ENCODE results near the gene HOXB6.

HOXB6 gene

GRCh38 chr17:48621410-48622392 lies 16.9 kb upstream of the HOXB6 start:
- no peak for DNase-seq

DNA sequence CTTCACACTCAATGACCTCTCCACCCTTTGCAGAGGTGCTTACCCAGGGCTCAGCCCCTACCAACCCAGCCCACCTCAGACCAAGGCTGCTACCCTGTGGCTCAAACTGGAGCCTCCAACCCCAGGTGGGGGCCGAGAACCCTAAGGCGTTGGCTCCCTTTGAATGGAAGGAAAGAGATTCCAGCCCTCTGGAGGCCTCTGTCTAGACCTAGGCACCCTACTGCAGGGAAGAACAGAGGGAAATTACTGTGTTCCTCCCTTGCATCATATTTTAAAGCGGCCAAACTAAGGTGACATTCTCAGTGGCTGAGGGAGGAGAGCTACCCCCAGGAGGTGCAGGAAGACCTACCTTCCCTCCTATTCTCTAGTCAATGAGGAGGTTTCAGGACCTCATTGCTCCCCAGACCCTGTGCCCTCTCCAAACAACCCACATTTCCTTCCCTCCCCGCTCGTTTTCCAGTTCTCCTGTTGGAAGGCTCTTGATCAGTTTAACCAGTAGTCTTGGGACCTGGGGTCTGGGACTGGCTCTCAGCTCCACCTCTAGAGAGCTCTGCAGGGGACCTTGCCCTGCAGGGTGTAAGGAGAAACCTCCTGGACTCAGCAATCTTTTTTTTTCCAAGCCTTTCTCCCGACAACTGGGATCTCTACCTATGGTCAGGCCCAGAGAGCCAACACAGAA lies 15.8 kb upstream of the HOXB6 start:
- DNase-seq = no peak

DNA sequence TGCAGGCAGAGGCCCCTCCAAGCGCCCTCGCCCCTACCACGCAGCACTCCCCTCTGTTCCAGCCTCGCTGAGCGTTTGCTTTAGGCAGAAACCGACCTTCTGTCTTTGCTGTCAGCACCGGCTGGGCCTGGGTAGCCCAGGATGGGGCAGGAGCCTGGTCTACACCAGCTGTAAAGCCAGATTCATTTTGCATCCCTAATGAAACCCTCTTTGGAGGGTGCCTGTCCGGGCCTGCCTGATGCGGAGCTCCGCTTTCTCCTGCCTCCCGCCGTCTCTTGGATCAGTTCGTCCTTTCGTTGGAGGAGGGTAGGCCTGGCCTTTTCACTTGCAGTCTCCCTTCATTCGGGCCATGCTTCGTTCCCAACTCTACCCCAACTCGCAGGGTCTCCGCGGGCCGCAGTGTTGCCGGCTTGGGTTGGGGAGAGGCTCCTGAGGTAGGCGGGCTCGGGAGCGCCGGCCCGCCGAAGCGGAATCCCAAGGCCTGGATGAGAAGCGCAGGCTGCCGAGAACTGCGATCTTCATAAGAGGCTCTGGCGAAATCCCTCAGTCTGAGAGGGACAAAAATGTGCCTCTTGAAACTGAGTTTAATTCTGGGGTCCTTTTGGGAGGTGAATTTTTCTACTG lies 15.2 kb upstream of the HOXB6 start:
- no peak for DNase-seq

GRCh38 chr17:48618256-48618896 lies 13.6 kb upstream of the HOXB6 start:
- DNase-seq = peak; percentile 84

GRCh38 chr17:48617471-48618255 lies 12.9 kb upstream of the HOXB6 start:
- DNase-seq = no peak

DNA sequence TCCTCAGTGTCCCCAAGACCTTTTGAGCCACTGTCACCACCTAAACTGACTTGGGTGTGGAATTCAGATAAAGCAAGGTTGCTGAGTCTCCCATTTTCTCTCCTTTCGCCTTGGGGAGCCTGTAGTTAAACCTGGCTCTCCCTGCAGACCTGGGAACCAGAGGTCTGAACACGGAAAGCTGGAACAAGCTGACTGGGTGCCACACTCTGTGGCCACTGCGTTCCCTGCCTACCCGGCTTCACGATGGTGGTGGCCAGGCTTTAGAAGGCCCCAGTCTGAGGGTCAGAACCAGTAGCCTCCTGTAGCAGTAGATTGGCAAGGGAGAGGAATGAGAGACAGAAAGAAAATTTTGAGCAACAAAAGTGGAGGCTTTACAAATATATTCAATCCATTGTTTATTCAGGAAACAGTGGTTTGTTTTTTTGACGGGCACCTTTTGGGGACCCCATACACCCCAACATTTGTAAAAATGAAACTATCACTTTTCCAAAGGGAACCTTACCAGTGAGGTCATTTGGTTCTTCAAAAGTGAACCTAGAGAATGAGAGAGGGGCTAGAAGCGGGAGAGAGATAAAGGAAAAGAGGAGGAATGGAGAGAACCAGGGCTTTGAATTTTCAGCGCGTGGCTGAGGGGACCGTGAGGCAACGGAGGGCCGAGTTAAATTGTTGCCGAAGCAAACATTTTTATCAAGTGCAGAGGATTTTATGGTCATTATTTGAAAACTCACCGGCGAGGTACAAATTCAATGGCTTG lies 12.1 kb upstream of the HOXB6 start:
- DNase-seq = no peak

GRCh38 chr17:48615963-48616716 lies 11.4 kb upstream of the HOXB6 start:
- no peak for DNase-seq

- DNase-seq = no peak
These were observed 10.5 kb upstream of the HOXB6 start, which contains the start of gene HOXB8 for GRCh38 chr17:48615047-48615962. Gene HOXB8 (minus strand): TSS chr17:48615292. CDS start chr17:48614704, 588 bp downstream.

GRCh38 chr17:48613862-48614694 lies 9.3 kb upstream of the HOXB6 start:
- DNase-seq = peak; percentile 34

DNA sequence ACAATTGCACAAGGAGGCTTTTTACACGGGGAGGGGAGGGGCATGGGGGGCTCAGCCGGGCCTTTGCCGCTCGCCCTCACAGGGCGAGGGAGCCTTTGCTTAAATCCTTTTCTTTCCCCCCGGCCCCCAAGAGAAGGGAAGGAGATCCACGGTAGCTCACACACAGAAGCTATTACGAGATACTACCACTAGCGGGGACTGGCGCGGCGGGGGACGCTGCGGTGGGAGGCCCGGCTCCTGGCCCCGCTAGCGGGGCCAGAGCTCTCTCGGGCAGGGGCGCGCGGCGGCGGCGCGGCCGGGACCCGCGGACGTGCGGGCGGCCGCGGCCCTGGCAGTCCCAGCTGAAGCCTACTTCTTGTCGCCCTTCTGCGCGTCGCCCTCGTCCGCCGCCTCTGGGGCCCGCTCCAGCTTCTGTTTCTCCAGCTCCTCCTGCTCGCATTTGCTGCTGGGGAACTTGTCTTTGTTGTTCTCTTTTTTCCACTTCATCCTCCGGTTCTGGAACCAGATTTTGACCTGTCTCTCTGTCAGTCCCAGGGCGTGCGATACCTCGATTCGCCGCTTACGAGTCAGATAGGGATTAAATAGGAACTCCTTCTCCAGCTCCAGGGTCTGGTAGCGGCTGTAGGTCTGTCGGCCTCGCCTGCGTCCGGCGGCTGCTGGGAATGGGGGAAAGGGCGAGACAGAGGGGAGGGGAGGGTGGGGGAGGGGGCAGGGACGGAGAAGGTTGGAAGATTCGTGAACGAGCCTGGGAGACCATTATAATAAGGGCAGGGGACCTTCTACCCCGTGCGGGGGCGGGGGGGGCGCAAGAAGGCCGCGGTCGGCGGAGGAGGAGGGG lies 8.3 kb upstream of the HOXB6 start:
- peak; percentile 44 for DNase-seq

DNA sequence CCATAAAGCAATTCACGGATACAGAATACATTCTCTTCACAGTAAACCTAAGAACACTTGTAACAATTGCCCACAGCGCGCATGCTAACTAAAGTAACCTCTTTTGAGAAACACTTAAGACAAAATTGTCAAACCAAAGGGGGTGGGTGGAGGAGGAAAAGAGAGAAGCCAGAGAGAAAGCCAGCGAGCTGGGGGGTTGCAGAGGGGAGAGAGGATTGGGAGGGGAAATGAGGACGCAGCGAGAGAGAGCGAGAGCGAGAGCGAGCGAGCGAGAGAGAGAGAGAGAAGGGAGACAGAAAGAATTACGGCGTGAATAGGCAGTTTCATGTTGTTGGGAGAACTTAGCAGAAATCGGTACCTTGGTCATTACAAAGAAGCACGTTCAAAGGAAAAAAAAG lies 7.7 kb upstream of the HOXB6 start:
- DNase-seq = no peak

DNA sequence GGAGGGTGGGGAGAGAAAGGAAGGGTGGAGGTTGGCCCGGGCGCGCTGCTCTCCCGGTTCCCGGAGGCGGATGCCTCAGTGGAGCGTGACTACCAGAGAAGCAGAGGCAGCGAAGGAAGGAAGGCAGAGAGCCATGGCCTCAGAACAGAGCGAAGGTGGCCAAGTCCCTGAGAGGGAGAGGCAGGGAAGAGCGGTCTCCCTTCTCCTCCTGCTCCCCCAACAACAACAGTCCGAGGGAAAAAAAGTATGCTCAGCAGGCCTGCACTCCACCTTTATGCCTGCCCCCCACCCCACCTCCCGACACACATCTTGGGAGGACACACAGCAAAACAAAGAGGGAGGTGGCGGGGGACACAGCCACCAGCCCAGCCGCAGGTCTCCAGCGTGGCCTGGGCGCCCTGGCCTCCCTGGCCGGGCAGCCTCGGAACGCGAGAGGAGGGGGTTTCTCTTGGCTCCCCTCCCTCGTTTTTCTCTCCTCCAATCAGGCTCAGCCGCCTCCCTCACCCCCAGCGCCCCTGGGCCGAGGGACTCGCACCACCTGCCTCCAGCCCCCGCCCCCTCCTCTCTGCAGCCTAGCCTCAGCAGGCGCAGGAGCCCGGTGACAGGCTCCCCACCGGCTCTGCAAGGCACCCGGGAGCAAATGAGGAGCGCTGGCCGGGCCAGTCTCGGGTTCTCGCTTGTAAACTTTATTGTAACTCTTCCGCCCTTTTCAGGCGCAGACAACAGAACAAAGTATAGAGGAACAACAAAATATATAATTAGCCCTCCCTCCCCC lies 7.1 kb upstream of the HOXB6 start:
- no peak for DNase-seq

- DNase-seq = no peak
These were observed 6.4 kb upstream of the HOXB6 start for GRCh38 chr17:48611213-48611612.

- DNase-seq = peak; percentile 68
These were observed 5.8 kb upstream of the HOXB6 start, which contains the start of gene HOXB7 for GRCh38 chr17:48610282-48611211. Gene HOXB7 (minus strand): TSS chr17:48611017. CDS start chr17:48610918, 99 bp downstream.

DNA sequence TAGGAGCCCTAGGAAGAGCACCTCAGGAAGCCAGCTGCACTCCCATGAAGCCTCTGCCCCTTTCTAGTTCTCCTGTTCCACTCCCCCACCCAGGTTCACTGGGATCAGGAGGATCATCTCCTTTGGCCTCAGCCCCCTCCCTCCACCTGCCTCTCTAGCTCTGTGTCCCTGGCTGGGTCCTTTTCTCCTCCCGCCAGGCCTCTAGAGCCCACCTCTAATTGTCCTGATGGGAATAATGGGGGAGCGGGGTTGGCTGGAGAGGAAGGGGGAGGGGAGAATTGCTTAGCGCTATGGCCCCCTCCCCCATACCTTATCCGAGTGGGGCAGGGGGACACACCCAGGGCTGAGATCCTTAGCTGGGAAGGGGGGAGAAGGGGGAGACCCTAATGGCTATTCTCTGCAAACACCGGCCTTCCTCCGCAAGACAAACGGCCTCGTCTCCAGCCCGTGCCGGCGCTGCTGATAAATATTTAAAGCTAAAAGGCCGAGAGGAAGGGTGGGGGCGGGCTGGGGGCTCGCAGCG lies 5.0 kb upstream of the HOXB6 start:
- DNase-seq = no peak
